RCC 7860 (cell line): Measurements from ENCODE around the gene GMPPB.
"Not testable (repeated sequence)": the region's sequence is repeated elsewhere in the genome, so short reads cannot be mapped to it uniquely, and the experiment has no call there.

Experiments
- DNase-seq: peaks from one replicate; pipeline ENCODE4 v3.0.0-alpha.2; 2015; ENCODE audit warnings: low spot score
- FAIRE-seq: peaks from 2 replicates; lab custom pipeline; 2012; peaks lifted over from hg19 to GRCh38; lab: Jason Lieb, UNC

Gene GMPPB

DNA sequence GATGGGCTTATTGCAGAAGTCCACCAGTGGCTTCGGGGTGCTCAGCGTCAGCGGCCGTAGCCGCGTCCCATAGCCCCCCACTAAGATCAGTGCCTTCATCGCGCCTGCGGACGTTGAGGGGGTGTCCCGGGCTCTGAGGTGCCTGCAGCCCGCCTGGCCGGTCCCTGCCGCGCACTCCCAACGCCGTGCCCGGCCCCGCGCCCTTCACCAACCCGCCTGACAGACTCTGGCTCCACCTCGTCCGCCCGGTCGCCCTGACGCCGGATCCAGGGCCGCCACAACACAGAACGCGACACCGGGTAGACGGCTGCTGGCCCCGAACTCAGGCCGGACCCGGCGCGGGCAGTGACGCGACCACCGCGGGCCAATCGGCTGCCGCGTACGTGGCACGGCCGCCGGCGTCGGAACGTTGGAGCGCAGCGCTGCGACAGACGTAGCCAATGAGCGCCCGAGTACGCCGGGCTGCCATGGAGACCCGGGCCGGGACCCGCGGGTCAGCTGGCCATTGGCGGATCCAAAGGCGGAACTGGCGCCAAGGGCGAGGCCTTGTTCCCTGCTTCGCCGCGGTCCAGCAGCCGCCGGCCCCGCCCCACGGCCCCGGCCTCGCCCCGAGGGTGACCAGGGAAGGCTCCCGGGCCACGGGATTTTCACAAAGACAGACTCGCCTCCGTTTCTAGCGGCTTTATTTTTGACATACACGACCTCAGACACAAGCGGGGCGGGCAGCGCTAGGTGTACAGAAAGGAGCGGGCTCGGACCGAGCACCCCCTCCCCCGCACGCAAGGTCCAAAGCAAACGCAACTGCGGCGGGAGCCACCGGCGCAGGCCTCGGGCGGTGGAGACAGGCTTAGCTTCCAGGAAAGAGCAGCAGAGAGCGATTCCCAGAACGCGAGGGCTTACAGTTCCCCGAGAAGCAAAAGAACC lies at the start of gene GMPPB:
Gene GMPPB (minus strand): TSS at position 324 of the 924 bp plus-strand sequence. CDS start 225 bp downstream, at position 99.
- no peak for FAIRE-seq
- DNase-seq, result peak; percentile 90

DNA sequence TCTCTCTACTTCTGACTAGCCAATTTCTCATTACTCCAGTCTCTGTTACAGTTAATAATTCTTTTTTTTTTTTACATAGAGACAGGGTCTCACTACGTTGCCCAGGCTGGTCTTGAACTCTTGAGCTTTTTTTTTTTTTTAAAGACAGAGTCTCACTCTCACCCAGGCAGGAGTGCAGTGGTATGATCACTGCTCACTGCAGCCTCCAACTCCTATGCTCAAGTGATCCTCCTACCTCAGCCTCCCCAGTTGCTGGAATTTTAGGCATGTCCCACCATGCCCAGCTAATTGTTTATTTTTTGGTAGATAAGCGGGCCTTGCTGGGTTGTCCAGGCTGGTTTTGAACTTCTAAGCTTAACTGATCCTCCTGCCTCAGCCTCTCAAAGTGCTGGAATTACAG lies 49.0 kb upstream of the GMPPB start:
- no peak for FAIRE-seq
- no peak for DNase-seq

DNA sequence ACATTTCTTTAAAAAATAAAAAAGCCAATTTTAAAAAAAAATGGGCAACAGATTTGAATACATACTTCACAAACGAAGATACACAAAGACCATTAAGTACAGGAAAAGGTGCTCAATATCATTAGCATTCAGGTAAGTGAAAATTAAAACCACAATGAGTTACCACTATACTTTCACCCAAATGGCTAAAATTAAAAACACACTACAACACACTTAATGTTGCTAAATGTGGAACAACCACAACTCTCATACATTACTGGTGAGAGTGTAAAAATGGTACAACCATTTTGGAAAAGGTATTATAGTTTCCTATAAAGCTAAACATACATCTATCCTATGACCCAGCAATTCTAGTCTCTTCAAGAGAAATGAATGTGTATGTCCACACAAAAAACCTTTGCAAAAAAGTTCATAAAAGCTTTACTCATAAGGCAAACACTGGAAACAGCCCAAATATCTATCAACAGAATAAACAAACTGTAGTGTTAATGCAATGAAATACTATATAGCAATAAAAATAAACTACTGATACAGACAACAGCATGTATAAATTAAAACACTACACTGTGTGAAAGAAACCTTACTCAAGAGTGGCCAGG lies 47.7 kb upstream of the GMPPB start:
- no peak for FAIRE-seq
- no peak for DNase-seq

DNA sequence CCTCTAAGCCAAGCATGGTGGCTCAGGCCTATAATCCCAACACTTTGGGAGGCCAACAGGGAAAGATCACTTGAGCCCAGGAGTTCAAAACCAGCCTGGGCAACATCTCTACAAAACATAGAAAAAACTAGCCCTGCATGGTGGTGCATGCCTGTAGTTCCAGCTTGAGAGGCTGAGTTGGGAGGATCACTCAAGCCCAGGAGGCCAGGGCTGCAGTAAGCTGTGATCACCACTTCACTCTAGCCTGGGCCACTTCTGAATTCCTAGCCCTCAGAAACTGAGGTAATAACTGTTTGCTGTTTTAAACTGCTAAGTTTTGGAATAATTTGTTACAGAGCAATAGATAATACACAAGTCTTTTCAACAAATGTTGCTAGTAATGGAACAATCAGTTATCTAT lies 46.2 kb upstream of the GMPPB start:
- DNase-seq (no peak), FAIRE-seq (no peak)

DNA sequence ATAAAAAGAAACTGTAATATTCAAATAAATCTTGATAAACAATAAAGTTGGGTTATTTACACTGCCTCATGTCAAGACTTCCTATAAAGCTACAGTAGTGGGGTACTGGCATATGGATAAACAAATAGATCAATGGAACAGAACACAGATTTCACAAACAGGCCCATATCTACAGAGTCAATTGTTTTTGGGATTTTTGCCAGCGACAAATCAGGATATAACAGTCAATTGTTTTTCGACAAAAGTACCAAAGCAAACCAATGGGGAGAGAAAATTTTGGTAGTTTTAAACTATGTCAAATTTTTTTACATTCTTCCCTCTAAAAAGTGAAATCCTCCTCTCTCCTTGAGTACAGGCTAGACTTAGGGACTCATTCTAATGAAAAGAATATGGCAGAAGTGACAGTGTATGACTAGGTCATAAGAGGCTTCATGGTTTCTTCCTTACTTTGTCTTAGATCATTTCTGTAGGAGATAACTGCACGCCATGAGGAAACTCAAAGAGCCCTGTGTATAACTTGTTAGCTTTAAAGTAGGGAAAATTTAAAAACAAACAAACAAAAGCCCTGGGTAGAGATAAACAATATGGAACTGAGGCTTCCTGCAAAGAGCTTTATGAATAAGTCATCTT lies 45.6 kb upstream of the GMPPB start:
- no peak for DNase-seq
- no peak for FAIRE-seq

DNA sequence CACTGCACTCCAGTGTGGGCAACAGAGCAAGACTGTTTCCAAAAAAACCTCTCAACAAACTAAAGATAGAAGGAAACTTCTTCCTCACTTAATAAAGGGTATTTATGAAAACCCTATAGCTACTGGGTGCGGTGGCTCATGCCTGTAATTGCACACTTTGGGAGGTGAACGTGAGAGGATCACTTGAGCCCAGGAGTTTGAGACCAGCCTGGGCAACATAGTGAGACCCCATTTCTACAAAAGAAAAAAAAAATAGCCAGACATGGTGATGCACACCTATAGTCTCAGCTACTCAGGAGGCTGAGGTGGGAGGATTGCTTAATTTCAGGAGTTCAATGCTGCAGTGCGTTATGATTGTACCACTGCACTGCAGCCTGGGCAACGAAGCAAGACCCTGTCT lies 40.2 kb upstream of the GMPPB start:
- DNase-seq (no peak), FAIRE-seq (no peak)

- FAIRE-seq, result no peak
These were observed 37.9 kb upstream of the GMPPB start for GRCh38 chr3:49761661-49762060.

DNA sequence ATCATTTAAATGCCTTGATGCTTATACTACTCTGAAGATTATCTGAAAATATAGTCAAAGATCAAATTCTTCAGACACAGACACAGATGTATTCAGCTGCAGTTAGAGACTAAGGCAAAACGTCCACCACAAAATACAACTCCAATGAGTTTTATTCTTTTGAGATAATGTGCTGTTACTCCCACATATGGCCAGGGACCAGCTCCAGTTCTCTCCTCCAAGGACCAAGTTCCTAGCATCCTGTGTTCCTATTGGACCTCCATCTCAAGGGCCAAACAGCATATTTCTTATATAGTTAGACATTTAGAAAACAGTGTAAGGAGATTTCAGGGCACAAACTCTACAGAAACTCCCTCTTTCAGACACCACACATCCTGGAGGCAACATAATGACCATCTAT lies 35.5 kb upstream of the GMPPB start:
- DNase-seq, result no peak
- no peak for FAIRE-seq

More at GRCh38 chr3:49761661-49762060, 37.9 kb upstream of the GMPPB start:
- no peak for DNase-seq

DNA sequence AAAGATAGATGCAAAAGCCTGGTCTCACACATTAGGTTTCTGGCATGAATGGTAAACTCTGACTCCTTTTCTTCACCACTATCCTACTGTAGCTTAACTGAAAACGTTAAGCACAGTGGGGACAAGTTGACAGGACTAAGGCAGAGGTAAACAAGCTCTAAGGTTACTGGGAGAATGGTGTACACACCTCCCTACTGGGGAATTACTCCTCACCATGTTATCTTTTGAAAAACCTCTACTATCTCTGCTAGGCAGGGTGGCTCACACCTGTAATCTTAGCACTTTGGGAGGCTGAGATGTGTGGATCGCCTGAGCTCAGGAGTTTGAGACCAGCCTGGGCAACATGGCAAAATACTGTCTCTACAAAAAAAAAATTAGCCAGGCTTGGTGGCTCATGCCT lies 33.4 kb upstream of the GMPPB start:
- FAIRE-seq, result no peak
- no peak for DNase-seq

DNA sequence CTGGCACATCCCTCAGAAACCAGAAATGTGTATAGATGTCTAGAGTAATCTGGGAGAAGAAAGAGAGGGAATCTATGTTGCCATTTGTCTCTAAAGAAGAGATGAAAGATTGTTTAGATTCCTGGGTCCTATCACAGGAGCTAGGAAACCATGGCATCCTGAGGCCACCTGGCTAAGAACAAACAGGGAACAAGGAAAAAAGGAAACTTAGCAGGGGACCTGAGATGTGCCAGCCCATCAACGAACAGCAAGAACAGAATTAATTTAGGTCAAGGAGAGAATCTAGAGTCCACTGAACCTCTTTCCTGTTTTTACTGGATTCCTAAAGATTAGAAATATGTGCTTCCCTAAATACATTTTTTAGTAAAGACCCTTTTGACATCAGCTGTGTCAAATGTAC lies 32.3 kb upstream of the GMPPB start:
- FAIRE-seq, result no peak
- no peak for DNase-seq

GRCh38 chr3:49754536-49754935 lies 30.8 kb upstream of the GMPPB start:
- no peak for DNase-seq
- FAIRE-seq, result no peak

GRCh38 chr3:49751501-49751900 lies 27.8 kb upstream of the GMPPB start:
- no peak for DNase-seq
- FAIRE-seq, result no peak

DNA sequence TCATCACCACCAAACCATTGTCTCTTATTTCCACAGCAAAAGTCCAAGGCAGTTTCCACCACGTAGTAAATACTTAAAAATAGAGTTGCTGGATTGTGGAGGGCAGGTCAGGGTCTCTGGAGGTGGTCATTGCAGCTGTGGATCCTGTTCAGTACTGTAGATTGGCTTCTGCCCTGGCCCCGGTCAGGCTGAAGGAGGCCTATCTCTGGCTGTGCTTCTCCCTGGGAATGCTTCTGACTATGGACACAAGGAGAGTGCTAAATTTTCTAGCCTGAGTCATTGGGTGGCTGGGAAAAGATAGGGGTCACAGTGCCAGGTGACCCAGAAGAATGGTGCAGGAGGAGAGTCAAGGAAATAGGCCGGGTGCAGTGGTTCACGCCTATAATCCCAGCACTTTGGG lies 26.3 kb upstream of the GMPPB start:
- FAIRE-seq (no peak), DNase-seq (no peak)

DNA sequence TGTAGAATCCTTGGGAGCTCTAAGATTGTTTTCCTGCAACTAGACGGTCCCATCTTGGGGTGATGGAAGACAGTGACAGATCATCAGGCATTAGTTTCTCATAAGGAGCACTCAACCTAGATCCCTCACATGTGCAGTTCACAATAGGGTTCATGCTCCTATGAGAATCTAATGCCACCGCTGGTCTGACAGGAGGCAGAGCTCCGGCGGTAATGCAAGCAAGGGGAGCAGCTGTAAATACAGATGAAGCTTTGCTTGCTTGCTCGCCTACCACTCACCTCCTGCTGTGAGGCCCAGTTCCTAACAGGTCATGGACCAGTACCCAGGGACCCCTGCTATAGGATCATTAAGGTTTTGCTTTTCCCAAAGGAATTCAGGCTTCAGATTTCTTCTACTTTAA lies 25.1 kb upstream of the GMPPB start:
- not testable (repeated sequence) for FAIRE-seq, DNase-seq

- no peak for DNase-seq
- FAIRE-seq, result no peak
These were observed 24.2 kb upstream of the GMPPB start for GRCh38 chr3:49747792-49748480.

DNA sequence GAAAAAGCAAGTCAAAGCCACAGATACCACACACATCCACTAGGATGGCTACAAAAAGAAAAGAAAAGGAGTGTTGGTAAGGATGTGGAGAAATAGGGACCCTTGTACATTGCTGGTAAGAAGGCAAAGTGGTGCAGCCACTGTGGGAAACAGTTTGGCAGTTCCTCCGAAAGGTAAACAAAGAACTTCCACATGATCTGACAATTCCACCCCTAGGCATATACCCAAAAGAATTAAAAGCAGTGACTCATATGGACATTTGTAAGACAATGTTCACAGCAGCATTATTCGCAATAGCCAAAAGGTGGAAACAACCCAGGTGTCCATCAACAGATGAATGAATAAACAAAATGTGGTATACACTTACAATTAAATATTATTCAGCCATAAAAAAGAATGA lies 22.2 kb upstream of the GMPPB start:
- no peak for FAIRE-seq

GRCh38 chr3:49740427-49740826 lies 16.7 kb upstream of the GMPPB start:
- DNase-seq (no peak), FAIRE-seq (no peak)

More for the DNA sequence above, 22.2 kb upstream of the GMPPB start:
- no peak for DNase-seq

DNA sequence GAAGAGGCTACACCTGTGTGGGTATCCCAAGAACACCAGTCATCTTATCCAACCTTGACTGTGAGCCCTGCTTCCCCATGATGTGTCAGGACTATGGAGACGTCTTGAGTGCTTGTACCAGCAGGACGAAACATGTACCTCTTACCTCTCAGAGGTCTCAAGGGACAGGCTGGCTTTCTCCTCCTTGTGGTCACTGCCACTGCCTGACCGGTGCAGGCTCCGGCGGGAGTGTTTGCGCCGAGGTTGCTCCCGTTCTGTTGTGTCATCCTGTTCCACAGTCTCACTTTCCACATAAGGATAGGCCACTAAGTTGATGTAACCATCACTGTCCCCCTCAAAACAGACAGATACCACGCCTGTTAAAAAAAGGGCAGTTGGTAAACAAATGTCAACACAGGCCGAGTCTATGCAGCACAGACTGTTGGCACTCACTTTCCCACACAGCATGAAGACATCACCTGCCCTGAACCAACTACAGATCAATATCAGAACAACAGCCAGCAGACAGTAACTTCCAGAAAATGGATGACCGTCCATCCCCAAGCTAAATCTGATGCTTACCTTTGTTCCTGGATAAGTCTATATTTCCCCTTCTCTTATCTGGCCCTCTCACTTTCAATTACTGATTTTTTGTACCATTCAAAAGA lies 14.4 kb upstream of the GMPPB start:
- no peak for DNase-seq
- no peak for FAIRE-seq

- no peak for FAIRE-seq
These were observed 11.0 kb upstream of the GMPPB start for GRCh38 chr3:49734752-49735151.

DNA sequence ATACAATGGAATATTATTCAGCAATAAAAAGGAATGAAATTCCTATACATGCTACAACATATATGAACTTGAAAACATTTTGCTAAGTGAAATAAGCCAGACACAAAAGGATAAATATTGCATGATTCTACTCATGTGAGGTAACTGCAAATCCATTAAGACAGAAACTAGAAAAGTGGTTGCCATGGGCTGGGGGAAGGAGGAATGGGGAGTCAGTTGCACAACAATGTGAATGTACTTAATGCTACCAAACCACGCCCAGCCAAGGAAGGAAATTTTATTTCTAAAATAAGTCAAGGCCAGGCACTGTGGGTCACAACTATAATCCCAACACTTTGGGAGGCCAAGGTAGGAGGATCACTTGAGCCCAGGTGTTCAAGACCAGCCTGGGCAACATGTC lies 9.8 kb upstream of the GMPPB start:
- FAIRE-seq (no peak), DNase-seq (no peak)

More at GRCh38 chr3:49734752-49735151, 11.0 kb upstream of the GMPPB start:
- no peak for DNase-seq

GRCh38 chr3:49732597-49732996 lies 8.8 kb upstream of the GMPPB start:
- no peak for FAIRE-seq
- DNase-seq, result no peak
